ENCODE data around the gene CAMK2D.
"Not testable (repeated sequence)": the region's sequence is repeated elsewhere in the genome, so short reads cannot be mapped to it uniquely, and the experiment has no call there.

The CAMK2D gene

GRCh38 chr4:113761620-113762185 lies at the start of gene CAMK2D:
Gene CAMK2D, minus strand, starts transcription at chr4:113761738. Its CDS starts 670 bp downstream, at chr4:113761068.
- peak; percentile 69 to 86 for DNase-seq (ENCODE audit: low read depth in 1 of 2, low spot score in 1 of 2)

GRCh38 chr4:113810906-113811305 lies 49.4 kb upstream of the CAMK2D start:
- no peak for DNase-seq (ENCODE audit: low read depth in 1 of 2, low spot score in 1 of 2)

GRCh38 chr4:113809311-113809710 lies 47.8 kb upstream of the CAMK2D start:
- DNase-seq (ENCODE audit: low read depth in 1 of 2, low spot score in 1 of 2) = no peak

- no peak for DNase-seq (ENCODE audit: low read depth in 1 of 2, low spot score in 1 of 2)
Observed at GRCh38 chr4:113806850-113807249, 45.3 kb upstream of the CAMK2D start.

GRCh38 chr4:113801882-113802281 lies 40.3 kb upstream of the CAMK2D start:
- no peak for DNase-seq (ENCODE audit: low read depth in 1 of 2, low spot score in 1 of 2)

- DNase-seq (ENCODE audit: low read depth in 1 of 2, low spot score in 1 of 2) = not testable (repeated sequence)
Observed at GRCh38 chr4:113796381-113796780, 34.8 kb upstream of the CAMK2D start.

- DNase-seq (ENCODE audit: low read depth in 1 of 2, low spot score in 1 of 2) = no peak
Observed at GRCh38 chr4:113790478-113790877, 28.9 kb upstream of the CAMK2D start.

- no peak for DNase-seq (ENCODE audit: low read depth in 1 of 2, low spot score in 1 of 2)
Observed at GRCh38 chr4:113788888-113789287, 27.4 kb upstream of the CAMK2D start.

GRCh38 chr4:113785781-113786180 lies 24.2 kb upstream of the CAMK2D start:
- DNase-seq (ENCODE audit: low read depth in 1 of 2, low spot score in 1 of 2) = no peak

GRCh38 chr4:113784497-113785250 lies 23.1 kb upstream of the CAMK2D start:
- DNase-seq (ENCODE audit: low read depth in 1 of 2, low spot score in 1 of 2) = no peak

GRCh38 chr4:113783701-113784100 lies 22.2 kb upstream of the CAMK2D start:
- DNase-seq (ENCODE audit: low read depth in 1 of 2, low spot score in 1 of 2) = no peak

GRCh38 chr4:113783289-113783688 lies 21.8 kb upstream of the CAMK2D start:
- DNase-seq (ENCODE audit: low read depth in 1 of 2, low spot score in 1 of 2) = no peak

- DNase-seq (ENCODE audit: low read depth in 1 of 2, low spot score in 1 of 2) = no peak
Observed at GRCh38 chr4:113781439-113782040, 20.0 kb upstream of the CAMK2D start.

GRCh38 chr4:113776679-113777078 lies 15.1 kb upstream of the CAMK2D start:
- no peak for DNase-seq (ENCODE audit: low read depth in 1 of 2, low spot score in 1 of 2)

GRCh38 chr4:113776016-113776415 lies 14.5 kb upstream of the CAMK2D start:
- DNase-seq (ENCODE audit: low read depth in 1 of 2, low spot score in 1 of 2) = no peak

- DNase-seq (ENCODE audit: low read depth in 1 of 2, low spot score in 1 of 2) = no peak
Observed at GRCh38 chr4:113773756-113774155, 12.2 kb upstream of the CAMK2D start.

GRCh38 chr4:113773014-113773413 lies 11.5 kb upstream of the CAMK2D start:
- no peak for DNase-seq (ENCODE audit: low read depth in 1 of 2, low spot score in 1 of 2)

GRCh38 chr4:113772319-113772718 lies 10.8 kb upstream of the CAMK2D start:
- no peak for DNase-seq (ENCODE audit: low read depth in 1 of 2, low spot score in 1 of 2)

- DNase-seq (ENCODE audit: low read depth in 1 of 2, low spot score in 1 of 2) = no peak
Observed at GRCh38 chr4:113769744-113770143, 8.2 kb upstream of the CAMK2D start.

- no peak for DNase-seq (ENCODE audit: low read depth in 1 of 2, low spot score in 1 of 2)
Observed at GRCh38 chr4:113768952-113769351, 7.4 kb upstream of the CAMK2D start.

- DNase-seq (ENCODE audit: low read depth in 1 of 2, low spot score in 1 of 2) = no peak
Observed at GRCh38 chr4:113766882-113767281, 5.3 kb upstream of the CAMK2D start.

- no peak for DNase-seq (ENCODE audit: low read depth in 1 of 2, low spot score in 1 of 2)
Observed at GRCh38 chr4:113764720-113765264, 3.3 kb upstream of the CAMK2D start.
